Effector CD4-positive, alpha-beta T cell (primary cell): Measurements from ENCODE around the gene LITAFD.
"Not testable (repeated sequence)": the region's sequence is repeated elsewhere in the genome, so short reads cannot be mapped to it uniquely, and the experiment has no call there.

Experiments used
- DNase-seq: peaks from one replicate; pipeline ENCODE4 v3.0.0-alpha.2; 2020

The LITAFD gene

GRCh38 chr16:8894736-8895334, 12.7 kb downstream of the LITAFD start:
- DNase-seq = no peak

GRCh38 chr16:8898660-8899318, 16.6 kb downstream of the LITAFD start:
- DNase-seq = no peak

- no peak for DNase-seq
Measured at GRCh38 chr16:8899709-8900317, 17.7 kb downstream of the LITAFD start.

DNA sequence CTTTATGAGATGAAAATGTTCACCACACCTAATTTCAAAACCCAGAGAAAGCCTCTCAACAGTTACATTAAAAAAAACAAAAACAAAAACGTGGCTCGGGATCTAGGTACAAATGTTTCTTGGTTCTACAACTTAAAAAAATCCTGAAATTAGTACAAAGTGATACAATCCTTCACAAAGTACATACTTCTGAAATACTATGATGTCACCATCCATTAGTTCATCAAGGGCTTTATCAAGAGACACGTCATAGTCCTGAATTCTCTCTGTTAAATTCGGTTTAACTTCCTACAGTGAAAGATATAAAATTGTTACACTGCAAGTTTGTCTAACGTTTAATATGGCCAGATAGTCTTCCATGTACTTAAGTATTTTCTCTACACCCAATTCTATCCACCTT, 18.2 kb downstream of the LITAFD start:
- no peak for DNase-seq

GRCh38 chr16:8901320-8901861, 19.2 kb downstream of the LITAFD start:
- no peak for DNase-seq

DNA sequence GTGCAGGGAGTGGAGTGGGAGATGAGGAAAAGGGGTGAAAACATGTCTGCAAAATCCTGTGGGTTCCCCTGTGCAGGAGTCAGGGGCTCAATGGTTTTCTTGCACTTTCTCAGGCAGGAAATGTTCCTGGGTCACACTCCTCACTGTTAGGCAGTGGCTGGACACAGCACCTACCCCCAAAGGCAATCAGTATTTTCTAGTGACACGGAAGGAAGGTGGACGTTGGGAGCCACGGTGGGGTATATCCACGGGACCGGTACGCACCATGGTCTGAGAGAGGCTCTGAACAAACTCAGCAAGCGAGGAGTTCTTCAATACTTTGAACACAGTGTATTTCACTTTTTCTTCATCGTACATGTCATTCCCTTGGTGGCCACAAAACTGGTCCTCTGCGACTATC, 20.9 kb downstream of the LITAFD start:
- no peak for DNase-seq

DNA sequence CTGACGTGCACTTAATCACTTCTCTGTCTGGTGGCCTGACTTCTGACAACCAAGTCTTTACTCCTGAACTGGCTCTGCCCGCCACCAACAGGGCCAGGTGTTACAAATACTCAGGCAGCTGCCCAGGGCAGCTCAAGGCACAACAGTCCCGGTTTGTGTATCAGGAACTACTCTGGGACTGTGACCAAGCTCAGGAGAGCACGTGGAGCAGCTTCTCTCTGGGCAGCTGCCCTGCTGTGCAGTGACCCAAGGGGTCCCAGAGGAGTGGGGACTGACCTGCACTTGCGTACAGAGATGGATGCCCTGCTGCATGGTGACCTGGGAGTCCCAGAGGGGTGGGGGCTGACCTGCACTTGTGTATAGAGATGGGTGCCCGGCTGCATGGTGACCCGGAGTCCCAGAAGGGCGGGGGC, 21.9 kb downstream of the LITAFD start:
- DNase-seq = no peak

GRCh38 chr16:8905168-8905762, 23.1 kb downstream of the LITAFD start:
- DNase-seq = no peak

GRCh38 chr16:8905795-8906591, 23.8 kb downstream of the LITAFD start:
- no peak for DNase-seq

GRCh38 chr16:8907096-8907495, 24.9 kb downstream of the LITAFD start:
- DNase-seq = no peak

- no peak for DNase-seq
Measured at GRCh38 chr16:8908810-8909468, 26.8 kb downstream of the LITAFD start.

- no peak for DNase-seq
Measured at GRCh38 chr16:8910811-8911210, 28.7 kb downstream of the LITAFD start.

DNA sequence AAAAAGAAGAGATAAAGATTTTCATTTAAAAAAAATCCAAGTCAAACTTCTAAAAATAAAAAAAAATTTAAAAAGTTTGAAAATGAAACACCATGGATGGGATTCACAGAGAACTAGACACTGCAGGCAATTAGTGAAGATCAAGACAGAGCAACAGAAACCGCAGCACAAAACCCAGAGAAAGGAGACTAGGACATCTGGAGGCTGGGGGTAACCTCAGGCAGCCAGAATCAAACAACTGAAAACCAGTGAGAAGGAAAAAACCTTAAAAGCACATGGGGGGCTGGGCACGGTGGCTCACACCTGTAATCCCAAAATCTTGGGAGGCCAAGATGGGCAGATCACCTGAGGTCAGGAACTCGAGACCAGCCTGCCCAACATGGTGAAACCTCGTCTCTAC, 30.6 kb downstream of the LITAFD start:
- no peak for DNase-seq

DNA sequence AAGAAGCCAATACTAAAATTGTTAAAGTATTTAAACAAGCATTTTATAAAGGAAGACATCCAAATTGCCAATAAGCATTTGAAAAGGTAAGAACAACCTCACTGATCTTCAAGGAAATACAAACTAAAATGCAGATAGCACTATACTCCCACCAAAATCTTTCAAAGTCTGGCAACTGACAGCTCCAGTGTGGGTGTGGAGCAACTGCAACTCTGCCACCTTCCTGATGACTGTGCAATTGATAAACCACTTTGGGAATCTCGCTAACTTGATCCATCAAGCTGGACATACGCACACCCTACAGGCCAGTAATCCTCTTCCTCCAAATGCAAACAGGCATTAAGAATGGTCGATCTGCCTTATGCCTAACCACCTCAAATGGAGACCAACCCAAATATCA, 31.9 kb downstream of the LITAFD start:
- DNase-seq = no peak

GRCh38 chr16:8915722-8916301, 33.7 kb downstream of the LITAFD start:
- no peak for DNase-seq

- DNase-seq = no peak
Measured at GRCh38 chr16:8916541-8917225, 34.5 kb downstream of the LITAFD start.

GRCh38 chr16:8917336-8917735, 35.2 kb downstream of the LITAFD start:
- not testable (repeated sequence) for DNase-seq

DNA sequence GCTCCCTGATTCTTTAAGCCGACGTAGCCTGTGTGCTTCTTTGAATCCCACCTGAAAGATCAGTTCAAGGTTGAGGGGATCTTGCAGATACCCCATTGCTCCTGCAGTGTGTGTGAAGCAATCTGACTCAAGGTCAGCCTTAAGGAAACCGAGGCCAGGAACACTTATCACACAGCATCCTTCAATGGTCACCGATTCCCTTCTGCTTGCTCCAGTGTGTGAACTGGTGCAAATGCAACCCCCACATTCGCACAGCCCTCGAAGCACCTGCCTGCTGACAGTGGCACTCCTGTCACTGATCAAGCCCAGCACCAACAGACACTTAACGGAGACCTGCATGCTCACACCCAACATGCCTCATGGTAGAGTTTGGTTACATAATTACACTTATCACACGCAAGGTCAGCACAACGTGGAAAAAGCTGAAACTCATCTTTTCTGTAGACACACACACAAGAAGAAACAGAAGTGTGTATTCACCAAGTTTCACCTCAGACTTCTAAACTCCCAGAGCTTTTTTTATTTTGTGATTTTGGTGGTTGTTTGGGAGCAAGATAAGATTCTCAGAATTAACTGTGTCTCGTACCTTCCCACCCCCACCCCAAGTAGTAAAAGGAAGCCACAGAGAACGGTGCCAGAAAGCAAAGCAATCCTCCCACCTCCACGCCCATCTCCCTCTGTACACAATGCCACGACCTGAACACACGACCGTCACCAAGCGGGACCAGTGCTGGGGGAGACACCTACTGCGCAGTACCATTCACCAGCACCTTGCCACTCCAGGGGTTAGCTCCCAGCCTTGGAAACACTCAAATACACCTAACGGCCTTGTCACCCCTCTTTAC, 37.2 kb downstream of the LITAFD start:
- DNase-seq = no peak

- no peak for DNase-seq
Measured at GRCh38 chr16:8919934-8920462, 37.8 kb downstream of the LITAFD start.
